COLO668 (cell line): ENCODE data around the gene SLC12A5.
"Not testable (repeated sequence)": the region's sequence is repeated elsewhere in the genome, so short reads cannot be mapped to it uniquely, and the experiment has no call there.

Source experiments
- DNase-seq: peaks from one replicate; lab custom pipeline; 2025; ENCODE audit not compliant: unreplicated experiment; lab: John Stamatoyannopoulos, UW

Gene SLC12A5

GRCh38 chr20:46073443-46073842, 44.4 kb downstream of the SLC12A5 start:
- no peak for DNase-seq

GRCh38 chr20:46074006-46074405, 45.0 kb downstream of the SLC12A5 start:
- no peak for DNase-seq

GRCh38 chr20:46076806-46077205, 47.8 kb downstream of the SLC12A5 start:
- no peak for DNase-seq

- DNase-seq, result no peak
Observed at GRCh38 chr20:46077642-46078305, 48.8 kb downstream of the SLC12A5 start.

- DNase-seq, result no peak
Observed at GRCh38 chr20:46078954-46079353, 49.9 kb downstream of the SLC12A5 start.

- DNase-seq, result no peak
Observed at GRCh38 chr20:46081074-46081473, 52.1 kb downstream of the SLC12A5 start.

GRCh38 chr20:46083101-46083500, 54.1 kb downstream of the SLC12A5 start:
- no peak for DNase-seq

- no peak for DNase-seq
Observed at GRCh38 chr20:46083531-46084061, 54.6 kb downstream of the SLC12A5 start.

- DNase-seq, result no peak
Observed at GRCh38 chr20:46084805-46085178, 55.8 kb downstream of the SLC12A5 start.

- peak; percentile 66 for DNase-seq
Observed at GRCh38 chr20:46085179-46085851, 56.3 kb downstream of the SLC12A5 start.

GRCh38 chr20:46087161-46087560, 58.1 kb downstream of the SLC12A5 start:
- no peak for DNase-seq

- DNase-seq, result no peak
Observed at GRCh38 chr20:46088409-46089166, 59.6 kb downstream of the SLC12A5 start.

- DNase-seq, result peak; percentile 73
Observed at GRCh38 chr20:46089167-46089416, 60.1 kb downstream of the SLC12A5 start.

- DNase-seq, result peak; percentile 98
Observed at GRCh38 chr20:46089417-46090388, 60.7 kb downstream of the SLC12A5 start, which contains the start of gene NCOA5. NCOA5 (minus strand) TSS chr20:46089962; CDS start chr20:46079424, 10,538 bp downstream.

- DNase-seq, result not testable (repeated sequence)
Observed at GRCh38 chr20:46091622-46092535, 62.9 kb downstream of the SLC12A5 start.

- DNase-seq, result no peak
Observed at GRCh38 chr20:46093531-46093930, 64.5 kb downstream of the SLC12A5 start.

- peak; percentile 65 for DNase-seq
Observed at GRCh38 chr20:46099491-46100287, 70.7 kb downstream of the SLC12A5 start.

- not testable (repeated sequence) for DNase-seq
Observed at GRCh38 chr20:46100444-46100843, 71.4 kb downstream of the SLC12A5 start.

GRCh38 chr20:46100988-46101387, 72.0 kb downstream of the SLC12A5 start:
- DNase-seq, result no peak
